ENCODE results near the gene TAAR2. TPM values are rescaled to one million over a fixed set of nuclear protein-coding genes. Genes with fewer than 3 reads are reported as not detected.

The TAAR2 gene
- not detected in 5 replicates for total RNA-seq (2022; extraction: Qiagen RNA extraction; ENCODE audit: low read depth)

GRCh38 chr6:132624175-132624574 is at the start of gene TAAR2:
Gene TAAR2 (minus strand): TSS chr6:132624275. CDS start chr6:132624275, 0 bp downstream.

DNA sequence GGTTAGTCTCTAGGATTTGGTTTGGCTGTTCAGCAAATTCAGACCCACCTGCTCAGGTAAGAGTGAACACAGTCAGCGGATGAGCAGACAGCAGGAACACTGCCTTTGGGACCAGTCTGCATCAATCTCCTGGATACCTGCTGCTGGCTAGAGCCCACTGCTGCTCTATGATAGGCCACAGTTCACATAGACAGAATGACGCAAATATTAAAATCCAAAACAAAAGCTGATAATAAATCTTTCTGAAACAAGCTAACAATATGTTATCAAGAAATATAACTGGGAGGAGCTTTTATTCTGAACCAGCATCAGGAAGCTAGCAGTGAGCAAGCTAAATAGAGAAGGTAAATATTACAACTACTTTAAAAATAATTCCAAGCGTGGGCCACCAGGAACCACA is 35.0 kb upstream of the TAAR2 start, which contains the start of gene TAAR1:
TSS of gene TAAR1 (minus strand) at position 101 of the 400 bp plus-strand sequence. CDS start 13,179 bp downstream, outside the sequence.

GRCh38 chr6:132589454-132589853 is 34.6 kb downstream of the TAAR2 start, which contains the start of gene TAAR5:
Gene TAAR5 (minus strand): TSS chr6:132589741. CDS start chr6:132589686, 55 bp downstream.

DNA sequence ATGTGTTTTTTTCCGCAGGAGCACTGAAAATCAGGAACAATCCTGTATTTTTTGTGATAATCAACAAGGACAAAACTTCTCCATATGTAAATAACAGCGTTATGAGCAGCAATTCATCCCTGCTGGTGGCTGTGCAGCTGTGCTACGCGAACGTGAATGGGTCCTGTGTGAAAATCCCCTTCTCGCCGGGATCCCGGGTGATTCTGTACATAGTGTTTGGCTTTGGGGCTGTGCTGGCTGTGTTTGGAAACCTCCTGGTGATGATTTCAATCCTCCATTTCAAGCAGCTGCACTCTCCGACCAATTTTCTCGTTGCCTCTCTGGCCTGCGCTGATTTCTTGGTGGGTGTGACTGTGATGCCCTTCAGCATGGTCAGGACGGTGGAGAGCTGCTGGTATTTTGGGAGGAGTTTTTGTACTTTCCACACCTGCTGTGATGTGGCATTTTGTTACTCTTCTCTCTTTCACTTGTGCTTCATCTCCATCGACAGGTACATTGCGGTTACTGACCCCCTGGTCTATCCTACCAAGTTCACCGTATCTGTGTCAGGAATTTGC is 53.8 kb downstream of the TAAR2 start, which contains the start of gene TAAR6:
TSS of gene TAAR6 (plus strand) at position 102 of the 557 bp plus-strand sequence. CDS start at position 102, 0 bp downstream.

Other genes starting within 250 kb of the TAAR2 start
- gene MOXD1, start 222.8 kb downstream of the TAAR2 start, total RNA-seq (2022; extraction: Qiagen RNA extraction; ENCODE audit: low read depth): 1.5 to 2.6 TPM (median 1.8 TPM) in 5 replicates
- 20.7 to 26.0 TPM (median 22.4 TPM) in 5 replicates for gene STX7, start 111.2 kb downstream of the TAAR2 start, total RNA-seq (2022; extraction: Qiagen RNA extraction; ENCODE audit: low read depth)
- not detected in 5 replicates for gene TAAR9, start 86.0 kb downstream of the TAAR2 start, total RNA-seq (2022; extraction: Qiagen RNA extraction; ENCODE audit: low read depth)
- gene TAAR8, start 71.6 kb downstream of the TAAR2 start, total RNA-seq (2022; extraction: Qiagen RNA extraction; ENCODE audit: low read depth): not detected in 5 replicates
- gene TAAR6, start 54.0 kb downstream of the TAAR2 start, total RNA-seq (2022; extraction: Qiagen RNA extraction; ENCODE audit: low read depth): not detected in 5 replicates
- gene TAAR5, start 34.5 kb downstream of the TAAR2 start, total RNA-seq (2022; extraction: Qiagen RNA extraction; ENCODE audit: low read depth): not detected in 5 replicates
- not detected in 5 replicates for gene TAAR1, start 34.9 kb upstream of the TAAR2 start, total RNA-seq (2022; extraction: Qiagen RNA extraction; ENCODE audit: low read depth)
- 0.06 to 0.13 TPM (median 0.07 TPM) in 5 replicates for gene VNN1, start 89.8 kb upstream of the TAAR2 start, total RNA-seq (2022; extraction: Qiagen RNA extraction; ENCODE audit: low read depth)
- gene VNN2, start 133.6 kb upstream of the TAAR2 start, total RNA-seq (2022; extraction: Qiagen RNA extraction; ENCODE audit: low read depth): not detected in 5 replicates
- 4.4 to 6.0 TPM (median 5.3 TPM) in 5 replicates for gene SLC18B1, start 174.4 kb upstream of the TAAR2 start, total RNA-seq (2022; extraction: Qiagen RNA extraction; ENCODE audit: low read depth)
- 1,863 to 2,212 TPM (median 1,895 TPM) in 5 replicates for gene RPS12, start 190.3 kb upstream of the TAAR2 start, total RNA-seq (2022; extraction: Qiagen RNA extraction; ENCODE audit: low read depth)